Measurements from ENCODE around the gene NOX3. TPM values are rescaled to one million over a fixed set of nuclear protein-coding genes. Genes with fewer than 3 reads are reported as not detected.

NOX3 gene
- total and polyA plus RNA-seq, 9 of the 15 experiments (the other 6 are each of a cell fraction or from before 2014, with no cell fraction given), result not detected

DNA sequence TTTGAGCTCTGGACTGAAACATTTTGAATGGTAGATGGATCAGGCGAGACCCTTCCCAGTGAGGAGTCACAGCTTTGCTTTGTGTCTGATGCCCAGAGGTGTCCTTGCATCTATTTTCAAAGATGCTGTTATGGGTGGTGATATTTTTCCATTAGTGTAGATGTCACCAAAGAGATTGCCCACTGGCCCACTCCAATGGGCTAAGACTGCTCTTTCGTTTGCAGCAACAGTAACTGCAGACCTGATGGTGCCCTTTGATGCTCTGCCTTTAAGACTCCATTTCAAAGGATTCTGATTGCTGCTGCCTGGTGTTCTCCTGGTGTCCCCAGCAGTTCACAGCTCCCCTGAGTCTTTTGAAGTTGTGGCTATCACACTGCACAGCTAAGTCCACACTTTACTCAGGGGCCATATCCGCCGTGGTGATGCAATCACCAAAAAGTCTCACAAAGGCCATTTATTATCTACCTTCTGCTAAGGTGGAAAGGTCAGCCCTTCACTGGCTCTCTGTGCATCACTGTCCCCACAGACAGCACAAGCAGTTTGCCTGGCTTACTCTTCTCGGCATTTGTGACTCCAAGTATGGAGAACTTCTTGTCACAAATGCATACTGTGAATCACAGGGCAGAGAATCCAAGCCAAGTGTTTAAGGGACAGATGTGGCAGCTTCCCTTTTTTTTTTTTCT is 56.4 kb downstream of the NOX3 start:
- ChIA-PET CTCF (ENCODE audit: low intra/inter-chr PET ratio) (no interaction called here), POLR2A (interaction anchor here (0.6 kb wide), 1 partner anchor 1417 kb away, joined by 3 read pairs; no protein-coding TSS in a partner anchor)
- in situ Hi-C loops (cut with MboI), result no loop called here
- no peaks in the 10 kb centered on the region for H3K9me3 ChIP-seq (replicated peaks; ENCODE audit: control insufficient read depth, insufficient read depth, low read depth, low read length)
- no peaks in the 10 kb centered on the region for H3K79me2 ChIP-seq (ENCODE audit: control insufficient read depth, insufficient read depth, low read length)
- H3K36me3 ChIP-seq (ENCODE audit: control insufficient read depth, insufficient read depth, low read length), result no peaks in the 10 kb centered on the region
- no peak overlapping the region for H3K4me3 ChIP-seq
- no peaks in the 10 kb centered on the region for H3K4me1 ChIP-seq (replicated peaks in 1 of 2; ENCODE audit: control insufficient read depth in 2 of 2, insufficient read depth in 2 of 2, low read length in 2 of 2)
- ATAC-seq (peak; percentile 47; the same call in 2 of the 3 replicates), FAIRE-seq (no peak), DNase-seq (ENCODE audit: extremely low read depth in 1 of 4, low spot score in 3 of 4) (no peak)
- H4K20me1 ChIP-seq (replicated peaks; ENCODE audit: control insufficient read depth, insufficient read depth, low read length), result no peaks in the 10 kb centered on the region
- no peak overlapping the region for H3K4me2 ChIP-seq (ENCODE audit: insufficient read depth, low read length)
- TF ChIP-seq CEBPG (CRISPR knock-in tag; IDR thresholded peaks at IDR 0.05) (no peak), CEBPG (tag; conservative IDR thresholded peaks at IDR 0.05 in 1 of 2, IDR thresholded peaks at IDR 0.05 in 1 of 2) (peak in 1 of 2 experiments; percentile 43; a peak in 2 of 4 replicates), CEBPB (tag; IDR thresholded peaks at IDR 0.05) (peak; percentile 48), FUS (optimal IDR thresholded peaks at IDR 0.05; ENCODE audit: low read depth, low read length) (no peak), ZNF589 (CRISPR knock-in tag; IDR thresholded peaks at IDR 0.05; ENCODE audit: low read depth) (no peak)
- TF ChIP-seq, protein P1, sequence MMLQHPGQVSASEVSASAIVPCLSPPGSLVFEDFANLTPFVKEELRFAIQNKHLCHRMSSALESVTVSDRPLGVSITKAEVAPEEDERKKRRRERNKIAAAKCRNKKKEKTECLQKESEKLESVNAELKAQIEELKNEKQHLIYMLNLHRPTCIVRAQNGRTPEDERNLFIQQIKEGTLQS (IDR thresholded peaks at IDR 0.05), result peak; percentile 55; the same call in 1 of the 2 replicates
- TF ChIP-seq, protein P1 (CRISPR knock-in tag; conservative IDR thresholded peaks at IDR 0.05), result no peak
- TF ChIP-seq, protein P2, sequence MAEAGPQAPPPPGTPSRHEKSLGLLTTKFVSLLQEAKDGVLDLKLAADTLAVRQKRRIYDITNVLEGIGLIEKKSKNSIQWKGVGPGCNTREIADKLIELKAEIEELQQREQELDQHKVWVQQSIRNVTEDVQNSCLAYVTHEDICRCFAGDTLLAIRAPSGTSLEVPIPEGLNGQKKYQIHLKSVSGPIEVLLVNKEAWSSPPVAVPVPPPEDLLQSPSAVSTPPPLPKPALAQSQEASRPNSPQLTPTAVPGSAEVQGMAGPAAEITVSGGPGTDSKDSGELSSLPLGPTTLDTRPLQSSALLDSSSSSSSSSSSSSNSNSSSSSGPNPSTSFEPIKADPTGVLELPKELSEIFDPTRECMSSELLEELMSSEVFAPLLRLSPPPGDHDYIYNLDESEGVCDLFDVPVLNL (CRISPR knock-in tag; IDR thresholded peaks at IDR 0.05; ENCODE audit: low read depth), result no peak
- no peak overlapping the region for H2AFZ ChIP-seq (ENCODE audit: low read depth, low read length)
- no peak overlapping the region for H3K27ac ChIP-seq (ENCODE audit: extremely low read depth, low read depth, low read length)
- H3K27me3 ChIP-seq (ENCODE audit: control insufficient read depth in 2 of 2, insufficient read depth in 2 of 2, low read length in 2 of 2), result no peaks in the 10 kb centered on the region
- intact Hi-C loops (cut with micrococcal nuclease), result no loop called here
- 2% methylated on average over 5 of the region's 5 CpGs for WGBS (ENCODE audit: insufficient coverage, low coverage, missing lambda C conversion rate)
- H3K9me1 ChIP-seq (ENCODE audit: control insufficient read depth, insufficient read depth, low read length), result no peaks in the 10 kb centered on the region
- H3K9ac ChIP-seq (ENCODE audit: insufficient read depth in 1 of 2, low read depth in 2 of 2, low read length in 2 of 2), result no peak overlapping the region
- no TSS peak for BruUV-seq (replicated peaks)

Data from K562 (cell line).